Measurements from ENCODE around the gene WDR37. TPM values are rescaled to one million over a fixed set of nuclear protein-coding genes. Genes with fewer than 3 reads are reported as not detected.
"Not testable (repeated sequence)": the region's sequence is repeated elsewhere in the genome, so short reads cannot be mapped to it uniquely, and the experiment has no call there.

WDR37 gene
- total RNA-seq, 2 donors from 2014 or later = 18.6 to 18.7 TPM

DNA sequence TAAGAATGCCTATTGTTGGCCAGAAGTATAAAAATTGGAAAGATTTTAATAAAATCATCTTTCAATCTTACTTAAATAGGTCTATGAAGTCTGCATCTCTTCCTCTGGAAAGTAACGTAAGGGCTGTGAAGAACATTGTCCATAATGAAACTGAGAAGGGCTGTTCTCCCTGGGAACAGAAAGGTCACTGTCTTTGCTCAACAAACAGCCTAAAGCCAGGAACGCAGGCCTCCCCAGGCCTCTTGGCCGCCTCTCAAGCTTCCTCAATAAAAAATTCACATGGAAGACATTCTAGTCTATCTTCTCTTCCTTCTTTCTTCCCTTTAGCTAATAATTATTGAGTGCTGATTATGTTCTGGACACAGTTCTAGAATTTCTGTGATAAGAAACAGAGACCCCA lies 21.4 kb upstream of the WDR37 start:
- no peaks in the 10 kb centered on the region for H3K36me3 ChIP-seq
- H3K4me1 ChIP-seq = no peaks in the 10 kb centered on the region
- H3K9me3 ChIP-seq = no peaks in the 10 kb centered on the region
- H3K9ac ChIP-seq (ENCODE audit: low read depth in 2 of 2, low read length in 2 of 2) = no peak overlapping the region
- H3K27ac ChIP-seq = no peak overlapping the region
- no peak overlapping the region for H3K4me3 ChIP-seq
- TF ChIP-seq, protein P1, sequence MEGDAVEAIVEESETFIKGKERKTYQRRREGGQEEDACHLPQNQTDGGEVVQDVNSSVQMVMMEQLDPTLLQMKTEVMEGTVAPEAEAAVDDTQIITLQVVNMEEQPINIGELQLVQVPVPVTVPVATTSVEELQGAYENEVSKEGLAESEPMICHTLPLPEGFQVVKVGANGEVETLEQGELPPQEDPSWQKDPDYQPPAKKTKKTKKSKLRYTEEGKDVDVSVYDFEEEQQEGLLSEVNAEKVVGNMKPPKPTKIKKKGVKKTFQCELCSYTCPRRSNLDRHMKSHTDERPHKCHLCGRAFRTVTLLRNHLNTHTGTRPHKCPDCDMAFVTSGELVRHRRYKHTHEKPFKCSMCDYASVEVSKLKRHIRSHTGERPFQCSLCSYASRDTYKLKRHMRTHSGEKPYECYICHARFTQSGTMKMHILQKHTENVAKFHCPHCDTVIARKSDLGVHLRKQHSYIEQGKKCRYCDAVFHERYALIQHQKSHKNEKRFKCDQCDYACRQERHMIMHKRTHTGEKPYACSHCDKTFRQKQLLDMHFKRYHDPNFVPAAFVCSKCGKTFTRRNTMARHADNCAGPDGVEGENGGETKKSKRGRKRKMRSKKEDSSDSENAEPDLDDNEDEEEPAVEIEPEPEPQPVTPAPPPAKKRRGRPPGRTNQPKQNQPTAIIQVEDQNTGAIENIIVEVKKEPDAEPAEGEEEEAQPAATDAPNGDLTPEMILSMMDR (IDR thresholded peaks at IDR 0.05) = no peak
- intact Hi-C loops (cut with DNase I) = no loop called here
- H3K27me3 ChIP-seq = no peaks in the 10 kb centered on the region
- DNase-seq = no peak

DNA sequence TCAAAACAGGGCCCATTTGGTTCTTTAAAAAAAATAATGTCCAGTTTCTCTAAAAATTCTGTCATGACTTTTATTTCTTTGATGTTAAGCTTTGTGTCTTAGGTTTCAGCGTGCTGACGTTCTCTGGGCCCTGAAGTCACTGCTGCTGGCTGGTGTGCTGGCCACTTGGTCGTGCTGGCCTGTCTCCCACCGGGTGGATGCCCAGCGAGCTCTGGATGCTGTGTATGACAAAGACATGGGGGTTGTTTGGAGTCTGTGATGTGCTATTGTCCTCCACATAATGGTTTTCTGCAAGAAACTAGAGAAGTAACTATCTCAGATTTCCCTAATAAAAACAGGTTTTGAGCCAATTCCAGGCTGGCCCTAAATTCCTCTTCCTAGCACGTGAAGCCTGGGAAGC lies 21.0 kb upstream of the WDR37 start:
- Histone ChIP-seq H3K27ac (no peak overlapping the region), H3K4me3 (no peak overlapping the region), H3K4me1 (no peaks in the 10 kb centered on the region), H3K27me3 (no peaks in the 10 kb centered on the region), H3K9ac (ENCODE audit: low read depth in 2 of 2, low read length in 2 of 2) (no peak overlapping the region), H3K36me3 (peaks cover 2% of the 10 kb centered on the region), H3K9me3 (no peaks in the 10 kb centered on the region)
- no peak for DNase-seq
- intact Hi-C loops (cut with DNase I) = no loop called here
- TF ChIP-seq, protein P1 (IDR thresholded peaks at IDR 0.05) = no peak

DNA sequence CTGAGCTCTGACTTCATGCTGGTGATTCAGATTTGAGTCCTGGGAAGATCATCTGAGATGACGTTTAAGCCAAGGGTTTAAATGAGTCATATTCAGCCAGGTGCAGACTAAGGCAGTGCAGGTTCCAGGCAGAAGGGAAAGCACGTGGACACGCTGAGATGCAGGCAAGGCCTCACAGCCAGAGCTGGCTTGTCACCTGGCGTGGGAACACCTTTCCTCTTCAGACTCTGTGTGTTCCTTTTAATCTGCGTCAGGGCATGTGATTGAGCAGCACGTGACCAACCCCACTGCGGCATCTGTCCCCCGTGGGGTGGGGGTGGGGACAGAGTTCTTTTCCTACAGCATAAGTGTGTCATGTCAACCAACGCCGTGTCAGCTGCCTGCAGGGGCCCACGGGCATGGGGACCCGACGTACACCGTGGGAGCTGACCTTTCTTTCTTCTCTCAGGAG lies 19.8 kb upstream of the WDR37 start:
- no peaks in the 10 kb centered on the region for H3K27me3 ChIP-seq
- no peak overlapping the region for H3K27ac ChIP-seq
- TF ChIP-seq, protein P1 (IDR thresholded peaks at IDR 0.05) = no peak
- intact Hi-C loops (cut with DNase I) = no loop called here
- no peak overlapping the region for H3K9ac ChIP-seq (ENCODE audit: low read depth in 2 of 2, low read length in 2 of 2)
- H3K36me3 ChIP-seq = peaks cover 9% of the 10 kb centered on the region
- no peaks in the 10 kb centered on the region for H3K9me3 ChIP-seq
- no peaks in the 10 kb centered on the region for H3K4me1 ChIP-seq
- no peak for DNase-seq
- no peak overlapping the region for H3K4me3 ChIP-seq

DNA sequence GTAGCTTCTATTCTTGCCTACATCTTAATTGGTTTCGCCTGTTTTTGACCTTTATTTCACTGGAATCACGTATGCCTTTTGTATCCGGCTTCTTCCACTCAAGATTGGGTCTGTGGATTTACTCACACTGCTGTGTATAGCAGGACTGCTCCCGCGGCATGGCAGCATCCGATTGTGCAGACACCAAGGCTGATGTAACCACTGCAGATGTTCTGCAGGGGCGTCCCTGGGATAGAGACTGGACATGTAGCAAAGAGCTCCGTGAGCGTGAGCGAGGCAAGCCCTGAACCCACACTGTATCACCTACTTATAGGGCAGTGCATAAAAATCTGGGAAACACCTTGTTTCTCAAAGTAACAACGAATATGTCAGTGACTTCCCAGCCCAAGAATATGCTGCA lies 19.1 kb upstream of the WDR37 start:
- H3K27me3 ChIP-seq = no peaks in the 10 kb centered on the region
- H3K4me1 ChIP-seq = no peaks in the 10 kb centered on the region
- H3K4me3 ChIP-seq = no peak overlapping the region
- intact Hi-C loops (cut with DNase I) = no loop called here
- no peak for DNase-seq
- H3K9ac ChIP-seq (ENCODE audit: low read depth in 2 of 2, low read length in 2 of 2) = no peak overlapping the region
- H3K9me3 ChIP-seq = no peaks in the 10 kb centered on the region
- peaks cover 9% of the 10 kb centered on the region for H3K36me3 ChIP-seq
- no peak overlapping the region for H3K27ac ChIP-seq
- TF ChIP-seq, protein P1 (IDR thresholded peaks at IDR 0.05) = no peak

DNA sequence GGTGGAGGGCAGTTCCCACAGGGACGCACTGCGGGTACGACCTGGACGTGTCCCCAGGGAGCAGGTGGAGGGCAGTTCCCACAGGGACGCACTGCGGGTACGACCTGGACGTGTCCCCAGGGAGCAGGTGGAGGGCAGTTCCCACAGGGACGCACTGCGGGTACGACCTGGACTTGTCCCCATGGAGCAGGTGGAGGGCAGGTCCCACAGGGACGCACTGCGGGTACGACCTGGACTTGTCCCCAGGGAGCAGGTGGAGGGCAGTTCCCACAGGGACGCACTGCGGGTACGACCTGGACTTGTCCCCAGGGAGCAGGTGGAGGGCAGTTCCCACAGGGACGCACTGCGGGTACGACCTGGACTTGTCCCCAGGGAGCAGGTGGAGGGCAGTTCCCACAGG lies 17.4 kb upstream of the WDR37 start:
- H3K36me3 ChIP-seq; H3K27me3 ChIP-seq; H3K4me1 ChIP-seq; intact Hi-C loops (cut with DNase I); H3K4me3 ChIP-seq; H3K9me3 ChIP-seq; H3K9ac ChIP-seq (ENCODE audit: low read depth in 2 of 2, low read length in 2 of 2); DNase-seq; H3K27ac ChIP-seq: not testable (repeated sequence)

DNA sequence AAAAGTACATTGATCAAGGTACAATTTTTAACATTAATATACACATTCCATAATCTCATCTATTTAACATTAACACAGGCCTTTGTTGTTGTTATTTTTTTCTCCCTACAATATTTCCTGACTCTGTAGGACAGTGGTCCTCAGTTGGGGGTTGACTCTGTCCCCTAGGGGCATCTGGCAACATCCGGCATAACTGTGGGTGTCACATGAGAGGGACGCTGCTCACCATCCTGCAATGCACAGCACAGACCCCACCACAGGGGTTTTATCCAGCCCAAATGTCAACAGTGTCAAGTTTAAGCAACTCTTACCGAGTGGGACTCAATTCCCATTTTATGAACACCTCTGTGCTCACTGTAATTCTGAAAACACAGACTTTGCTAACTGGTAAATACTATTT lies 16.1 kb upstream of the WDR37 start:
- Histone ChIP-seq H3K9me3 (no peaks in the 10 kb centered on the region), H3K4me1 (no peaks in the 10 kb centered on the region), H3K27me3 (no peaks in the 10 kb centered on the region), H3K9ac (ENCODE audit: low read depth in 2 of 2, low read length in 2 of 2) (no peak overlapping the region), H3K27ac (no peak overlapping the region), H3K36me3 (peaks cover 9% of the 10 kb centered on the region), H3K4me3 (no peak overlapping the region)
- TF ChIP-seq, protein P1 (IDR thresholded peaks at IDR 0.05) = no peak
- intact Hi-C loops (cut with DNase I) = no loop called here
- no peak for DNase-seq
